Smooth muscle cell (in vitro differentiated cells): Measurements from ENCODE around the gene SERGEF. TPM values are rescaled to one million over a fixed set of nuclear protein-coding genes. Genes with fewer than 3 reads are reported as not detected.

Experiments used
- DNase-seq: peaks from one replicate; lab custom pipeline; 2025; ENCODE audit not compliant: unreplicated experiment; lab: John Stamatoyannopoulos, UW
- H2AFZ ChIP-seq: fragments of 200-600 bp; sonication (generic); 2 replicates; pipeline ENCODE4 v1.6.0; 2016; ENCODE audit warnings: antibody characterized with exemption, low read depth, mild to moderate bottlenecking
- H3F3A ChIP-seq: fragments of 200-600 bp; sonication (generic); 2 replicates; pipeline ENCODE4 v1.6.0; 2017; ENCODE audit warnings: antibody characterized with exemption, low read depth
- H3K27ac ChIP-seq: fragments of 200-600 bp; sonication (generic); 2 replicates; pipeline ENCODE4 v1.5.1; 2016; ENCODE audit warnings: low read depth, mild to moderate bottlenecking
- H3K27me3 ChIP-seq: fragments of 200-600 bp; sonication (generic); 2 replicates; pipeline ENCODE4 v1.6.1; 2016; ENCODE audit warnings: low read depth, mild to moderate bottlenecking
- H3K36me3 ChIP-seq: fragments of 200-600 bp; sonication (generic); 2 replicates; pipeline ENCODE4 v1.5.1; 2016; ENCODE audit warnings: low read depth
- H3K4me1 ChIP-seq: fragments of 200-600 bp; sonication (generic); 2 replicates; pipeline ENCODE4 v1.5.1; 2016; ENCODE audit warnings: low read depth
- H3K4me2 ChIP-seq: fragments of 200-600 bp; sonication (generic); 2 replicates; pipeline ENCODE4 v1.6.0; 2016; ENCODE audit warnings: mild to moderate bottlenecking
- H3K4me3 ChIP-seq: fragments of 200-600 bp; sonication (generic); 2 replicates; pipeline ENCODE4 v1.5.1; 2016; ENCODE audit warnings: mild to moderate bottlenecking
- H3K79me2 ChIP-seq: fragments of 200-600 bp; sonication (generic); 2 replicates; pipeline ENCODE4 v1.6.0; 2016; ENCODE audit warnings: low read depth, mild to moderate bottlenecking
- H3K9ac ChIP-seq: fragments of 200-600 bp; sonication (generic); 2 replicates; pipeline ENCODE4 v1.6.0; 2016; ENCODE audit warnings: low read depth
- H3K9me3 ChIP-seq: fragments of 200-600 bp; sonication (generic); replicated peaks from 2 replicates; pipeline ENCODE4 v1.5.1; 2016; ENCODE audit warnings: low read depth
- H4K20me1 ChIP-seq: fragments of 200-600 bp; sonication (generic); 2 replicates; pipeline ENCODE4 v1.6.0; 2016; ENCODE audit warnings: low read depth
- CTCF ChIP-seq: fragments of 200-600 bp; sonication (generic); IDR thresholded peaks from 2 replicates; pipeline ENCODE4 v1.5.1; 2017; ENCODE audit warnings: borderline replicate concordance, mild to moderate bottlenecking, antibody characterized with exemption; ENCODE audit not compliant: insufficient read depth, poor library complexity, severe bottlenecking
- WGBS: methylation state at CpG from one replicate; pipeline ENCODE4 v1.1.7; 2016; ENCODE audit warnings: low lambda C conversion rate; 5-methylcytosine and 5-hydroxymethylcytosine counted together
- polyA plus RNA-seq: library from polyadenylated mRNA; unstranded; fragments of >200 nt; fragmentation: Nextera tagmentation; extraction: Ambion mirVana; gene quantifications from 2 replicates; pipeline ENCODE4 v1.2.1, GENCODE V29; 2016
- total RNA-seq: library from RNA; depleted of rRNA; stranded (reverse); fragments of >200 nt; gene quantifications from 2 replicates; pipeline ENCODE4 v1.2.3, GENCODE V29; 2014

SERGEF gene
- total and polyA plus RNA-seq, 2 experiments from 2014 or later = 4.9 to 7.4 TPM

DNA sequence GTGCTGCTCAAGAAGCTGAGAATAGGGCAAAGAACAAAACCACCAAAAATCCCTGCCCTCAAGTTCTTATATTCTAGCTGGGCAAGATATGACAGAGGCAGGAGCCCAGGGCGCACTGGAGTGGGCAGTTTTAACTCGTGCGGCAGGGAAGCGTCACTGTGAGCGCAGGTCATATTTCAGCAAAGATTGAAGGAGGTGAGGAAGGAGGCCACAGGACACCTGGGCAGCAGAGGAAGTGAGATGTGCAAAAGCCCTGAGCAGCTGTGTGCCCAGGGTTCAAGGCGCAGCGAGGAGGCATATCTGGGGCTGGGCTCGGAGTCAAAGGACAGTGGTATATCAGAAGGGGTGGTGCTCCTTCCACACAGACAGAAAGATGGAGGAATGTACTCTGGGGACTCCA lies 264.8 kb downstream of the SERGEF start:
- no peak for TF ChIP-seq CTCF
- Histone ChIP-seq H3K4me3 (no peak overlapping the region), H4K20me1 (no peaks in the 10 kb centered on the region), H3K4me2 (no peak overlapping the region), H3K36me3 (no peaks in the 10 kb centered on the region), H3K4me1 (no peaks in the 10 kb centered on the region), H2AFZ (no peak overlapping the region), H3K27me3 (peaks cover 13% of the 10 kb centered on the region), H3K9ac (no peak overlapping the region), H3F3A (no peaks in the 10 kb centered on the region), H3K27ac (no peak overlapping the region), H3K79me2 (no peaks in the 10 kb centered on the region), H3K9me3 (no peaks in the 10 kb centered on the region)
- WGBS = 80% methylated on average over 8 of the region's 8 CpGs
- no peak for DNase-seq

DNA sequence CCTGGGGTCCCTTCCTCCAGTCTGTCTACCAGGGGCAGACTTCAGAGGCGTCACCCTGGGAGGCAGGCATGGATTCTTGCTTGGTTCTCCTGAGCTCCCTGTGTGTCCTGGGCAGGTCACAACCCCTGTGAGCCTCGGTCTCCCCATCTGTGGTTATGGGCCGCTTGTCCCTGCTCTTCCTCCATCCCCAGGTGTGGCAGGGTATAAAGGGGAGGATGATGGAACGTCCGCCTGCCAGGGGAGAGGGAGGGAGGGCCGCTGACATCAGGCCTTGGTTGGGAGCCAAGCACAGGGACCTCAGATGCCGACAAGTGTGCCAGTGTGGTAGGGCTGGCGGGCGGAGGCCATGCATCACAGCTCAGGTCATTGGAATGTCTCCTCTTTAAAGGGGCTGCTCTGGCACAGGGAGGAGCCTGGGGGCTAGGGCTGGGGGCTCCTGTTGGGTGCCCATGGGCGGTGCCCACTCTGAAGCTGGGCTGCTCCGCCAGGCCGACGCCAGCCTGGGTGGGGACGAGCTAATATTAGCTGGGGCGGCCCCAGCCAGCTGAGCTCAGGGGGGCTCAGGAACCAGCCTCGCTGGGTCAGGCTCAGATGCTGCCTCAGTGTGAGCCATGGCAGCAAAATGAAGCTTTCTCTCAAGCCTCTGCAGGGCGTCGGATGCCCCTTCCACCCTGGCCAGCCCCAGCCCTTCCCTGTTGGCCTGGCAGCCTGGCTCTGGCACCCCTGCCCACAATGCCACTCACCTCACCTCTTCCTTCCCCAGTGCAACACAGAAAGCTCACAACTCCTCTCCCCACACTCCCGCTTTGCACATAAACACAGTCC lies 265.5 kb downstream of the SERGEF start:
- WGBS = 89% methylated on average over 19 of the region's 19 CpGs
- H3K36me3 ChIP-seq = no peaks in the 10 kb centered on the region

GRCh38 chr11:17746096-17746495 lies 266.8 kb downstream of the SERGEF start:
- no peak for TF ChIP-seq CTCF
- WGBS = 87% methylated on average over 11 of the region's 11 CpGs
- Histone ChIP-seq H3K79me2 (no peaks in the 10 kb centered on the region), H4K20me1 (no peaks in the 10 kb centered on the region), H3K9ac (no peak overlapping the region), H3K4me1 (no peaks in the 10 kb centered on the region), H3K27me3 (peaks cover 8% of the 10 kb centered on the region), H3K9me3 (no peaks in the 10 kb centered on the region), H3K36me3 (no peaks in the 10 kb centered on the region), H3K4me3 (no peak overlapping the region), H3K4me2 (no peak overlapping the region), H3F3A (no peaks in the 10 kb centered on the region), H2AFZ (no peak overlapping the region), H3K27ac (no peak overlapping the region)
- no peak for DNase-seq

More for the DNA sequence above, 265.5 kb downstream of the SERGEF start:
- no peaks in the 10 kb centered on the region for H3F3A ChIP-seq
- no peak overlapping the region for H3K9ac ChIP-seq
- H3K4me2 ChIP-seq = no peak overlapping the region
- H3K27ac ChIP-seq = no peak overlapping the region
- no peaks in the 10 kb centered on the region for H4K20me1 ChIP-seq
- H3K9me3 ChIP-seq = no peaks in the 10 kb centered on the region
- peaks cover 13% of the 10 kb centered on the region for H3K27me3 ChIP-seq
- no peaks in the 10 kb centered on the region for H3K79me2 ChIP-seq
- no peak overlapping the region for H3K4me3 ChIP-seq
- H2AFZ ChIP-seq = no peak overlapping the region
- no peaks in the 10 kb centered on the region for H3K4me1 ChIP-seq
- DNase-seq = no peak
- TF ChIP-seq CTCF = no peak
